Esophagus squamous epithelium (tissue), 4 donors: Measurements from ENCODE around the gene UBA3.

Experiments used
- CTCF ChIP-seq, 6 experiments: fragments of 450-650 bp in 4 of 6; fragments of 200-600 bp in 2 of 6; sonication (generic) in 2 of 6; IDR thresholded peaks; one replicate each; pipeline ENCODE4 v1.5.1; 2016 to 2019; ENCODE audit warnings: antibody characterized with exemption in 6 of 6, mild to moderate bottlenecking in 4 of 6, moderate library complexity in 4 of 6
- POLR2A ChIP-seq, 4 donors: fragments of 450-650 bp; IDR thresholded peaks; one replicate each; pipeline ENCODE4 v1.6.1; 2017; ENCODE audit warnings: antibody characterized with exemption in 4 of 4, mild to moderate bottlenecking in 4 of 4, moderate library complexity in 3 of 4

DNA sequence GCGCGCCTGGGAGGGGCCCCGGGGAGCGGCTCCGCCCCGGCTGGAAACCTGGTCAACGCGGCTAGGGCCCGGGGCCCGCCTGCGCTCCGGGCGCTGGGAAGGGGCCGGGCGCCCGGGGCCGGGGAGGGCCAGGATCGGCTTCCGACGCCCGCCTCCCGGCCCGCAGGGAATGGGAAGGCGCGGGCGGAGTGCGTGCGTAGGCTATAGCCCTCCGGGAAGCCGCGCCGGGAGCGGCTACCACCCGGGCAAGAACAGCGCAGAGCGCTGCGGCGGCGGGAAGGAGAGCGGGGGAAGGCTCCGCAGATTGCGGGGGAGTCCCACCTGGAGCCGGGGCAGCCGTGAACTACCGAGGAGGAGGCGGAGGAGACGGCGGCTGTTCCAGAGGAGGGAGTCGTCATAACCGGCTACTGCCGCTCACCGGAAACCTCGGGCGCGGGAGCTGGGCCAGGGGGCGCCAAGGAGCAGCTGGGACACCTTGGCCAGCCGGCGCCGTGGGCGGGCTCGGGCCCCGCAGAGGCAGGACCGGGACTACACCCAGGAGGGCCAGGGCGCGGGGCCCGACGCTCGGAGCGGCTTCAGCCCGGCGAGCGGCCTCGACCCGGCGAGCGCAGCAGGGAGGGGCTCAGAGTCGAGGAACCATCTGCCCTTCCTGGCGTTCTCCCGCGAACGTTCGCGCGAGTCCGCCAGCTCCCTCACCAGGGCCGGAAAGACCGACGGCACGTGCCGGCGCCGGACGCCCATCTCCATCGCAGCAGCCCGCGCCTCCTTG, 66.7 kb downstream of the UBA3 start, which contains the start of gene EOGT:
- TF ChIP-seq CTCF (IDR thresholded peaks at IDR 0.05) (peak; percentile 36 to 63 (median 50)), POLR2A (IDR thresholded peaks at IDR 0.05) (peak in 2 of 4 donors; percentile 57 to 67)
